H1 (cell line): ENCODE data around the gene ANKS1B. TPM values are rescaled to one million over a fixed set of nuclear protein-coding genes. Genes with fewer than 3 reads are reported as not detected.

Source experiments
- CTCF ChIA-PET: fragments of 300-600 bp; sonication (Branson Sonifier 250); formaldehyde crosslinking; loops from one replicate; lab custom pipeline; 2021; ENCODE audit not compliant: partially characterized antibody; lab: Charles Lee
- POLR2A ChIA-PET: fragments of 300-600 bp; sonication (Branson Sonifier 250); formaldehyde crosslinking; loops from one replicate; lab custom pipeline; 2021; ENCODE audit warnings: inconsistent platforms; ENCODE audit not compliant: partially characterized antibody; lab: Charles Lee
- DNase-seq, 2 experiments: peaks; one replicate each; pipeline versions ENCODE4 v3.0.0 to v3.0.0-alpha.2; 2010 to 2022; ENCODE audit warnings: low spot score in 2 of 2, low read depth in 1 of 2, mixed read lengths in 1 of 2
- FAIRE-seq: peaks from 2 replicates; lab custom pipeline; 2011; peaks lifted over from hg19 to GRCh38; lab: Jason Lieb, UNC
- H2AFZ ChIP-seq: 2 replicates; pipeline ENCODE4 v1.8.1; 2012; ENCODE audit warnings: low read length, inconsistent platforms
- H2AK5ac ChIP-seq: 2 replicates; pipeline ENCODE4 v1.6.1; 2013; ENCODE audit warnings: low read depth, low read length
- H2BK120ac ChIP-seq: replicated peaks from 2 replicates; pipeline ENCODE3; 2013; ENCODE audit warnings: low read depth, low read length, inconsistent platforms
- H2BK12ac ChIP-seq: 2 replicates; pipeline ENCODE4 v1.6.1; 2013; ENCODE audit warnings: low read depth, low read length
- H2BK15ac ChIP-seq: 2 replicates; pipeline ENCODE4 v1.6.1; 2013; ENCODE audit warnings: low read length
- H2BK20ac ChIP-seq: 2 replicates; pipeline ENCODE4 v1.6.1; 2013; ENCODE audit warnings: low read length
- H2BK5ac ChIP-seq: 2 replicates; pipeline ENCODE4 v1.6.1; 2013; ENCODE audit warnings: low read depth, low read length
- H3K14ac ChIP-seq: 2 replicates; pipeline ENCODE4 v1.6.1; 2013; ENCODE audit warnings: inconsistent platforms; ENCODE audit not compliant: insufficient read length
- H3K18ac ChIP-seq: 2 replicates; pipeline ENCODE4 v1.6.1; 2013; ENCODE audit warnings: low read length; ENCODE audit errors: extremely low read depth
- H3K23ac ChIP-seq: 2 replicates; pipeline ENCODE4 v1.6.1; 2013; ENCODE audit warnings: inconsistent platforms; ENCODE audit not compliant: insufficient read length
- H3K23me2 ChIP-seq: 2 replicates; pipeline ENCODE4 v1.6.1; 2013; ENCODE audit warnings: low read depth, low read length
- H3K27ac ChIP-seq: 2 replicates; pipeline ENCODE4 v1.6.1; 2011; ENCODE audit warnings: low read depth, low read length, inconsistent platforms
- H3K27me3 ChIP-seq, 4 experiments: replicated peaks in 1 of 4; 1 replicate in 1 of 4; 2 replicates in 3 of 4; pipeline versions ENCODE4 v1.6.1 to v1.8.1; 2011 to 2013; ENCODE audit warnings: low read length in 3 of 4, mild to moderate bottlenecking in 3 of 4, inconsistent platforms in 2 of 4, mixed read lengths in 2 of 4, moderate library complexity in 1 of 4; ENCODE audit not compliant: control insufficient read depth in 3 of 4, insufficient read depth in 3 of 4; ENCODE audit errors: extremely low read depth in 1 of 4
- H3K36me3 ChIP-seq, 4 experiments: 2 replicates each; pipeline versions ENCODE4 v1.6.1 to v1.8.1; 2011 to 2013; ENCODE audit warnings: mild to moderate bottlenecking in 4 of 4, low read length in 3 of 4, moderate library complexity in 2 of 4, control low read depth in 1 of 4, inconsistent platforms in 1 of 4; ENCODE audit not compliant: insufficient read depth in 4 of 4, control insufficient read depth in 2 of 4
- H3K4ac ChIP-seq: replicated peaks from 2 replicates; pipeline ENCODE3; 2013; ENCODE audit warnings: low read length, low read depth, mixed read lengths, inconsistent platforms; ENCODE audit not compliant: insufficient read length
- H3K4me1 ChIP-seq, 4 experiments: replicated peaks in 1 of 4; 1 replicate in 1 of 4; 2 replicates in 3 of 4; pipeline versions ENCODE4 v1.6.1 to v1.8.1; 2011 to 2013; ENCODE audit warnings: low read length in 3 of 4, inconsistent platforms in 2 of 4, mixed read lengths in 1 of 4; ENCODE audit not compliant: insufficient read depth in 4 of 4, control insufficient read depth in 3 of 4
- H3K4me2 ChIP-seq, 2 experiments: 2 replicates each; pipeline versions ENCODE4 v1.6.1 to v1.8.1; 2011 to 2013; ENCODE audit warnings: low read depth in 2 of 2, low read length in 2 of 2, control low read depth in 1 of 2, inconsistent platforms in 1 of 2, mild to moderate bottlenecking in 1 of 2; ENCODE audit not compliant: insufficient read depth in 1 of 2
- H3K4me3 ChIP-seq, 4 experiments: fragments of 200-600, 300-600 bp in 1 of 4; sonication (generic), shearing (Covaris generic), sonication (Bioruptor Twin) in 1 of 4; 2 replicates each; pipeline versions ENCODE4 v1.5.1 to v1.8.1; 2011 to 2016; ENCODE audit warnings: low read length in 4 of 4, low read depth in 3 of 4, control low read depth in 2 of 4, inconsistent platforms in 2 of 4, mild to moderate bottlenecking in 2 of 4, mixed read lengths in 1 of 4, moderate library complexity in 1 of 4; ENCODE audit not compliant: insufficient read depth in 2 of 4; ENCODE audit errors: extremely low read depth in 1 of 4
- H3K56ac ChIP-seq: replicated peaks from 2 replicates; pipeline ENCODE3; 2013; ENCODE audit warnings: low read depth, mild to moderate bottlenecking, mixed read lengths, low read length, inconsistent platforms; ENCODE audit not compliant: insufficient read length
- H3K79me1 ChIP-seq: 2 replicates; pipeline ENCODE4 v1.6.1; 2013; ENCODE audit warnings: low read depth, low read length, control low read depth
- H3K79me2 ChIP-seq, 2 experiments: 2 replicates each; pipeline versions ENCODE4 v1.6.1 to v1.8.1; 2012 to 2013; ENCODE audit warnings: low read length in 2 of 2, mild to moderate bottlenecking in 2 of 2, inconsistent platforms in 1 of 2; ENCODE audit not compliant: insufficient read depth in 2 of 2, control insufficient read depth in 1 of 2
- H3K9ac ChIP-seq, 4 experiments: replicated peaks in 1 of 4; 1 replicate in 1 of 4; 2 replicates in 3 of 4; pipeline versions ENCODE4 v1.6.1 to v1.8.1; 2011 to 2013; ENCODE audit warnings: low read depth in 3 of 4, low read length in 3 of 4, control low read depth in 2 of 4, mild to moderate bottlenecking in 2 of 4, moderate library complexity in 2 of 4, inconsistent platforms in 1 of 4; ENCODE audit errors: extremely low read depth in 1 of 4
- H3K9me3 ChIP-seq, 2 experiments: 2 replicates each; pipeline versions ENCODE4 v1.6.1 to v1.8.1; 2012 to 2013; ENCODE audit warnings: mild to moderate bottlenecking in 2 of 2, moderate library complexity in 2 of 2, control low read depth in 1 of 2, inconsistent platforms in 1 of 2, low read depth in 1 of 2, low read length in 1 of 2, mixed read lengths in 1 of 2; ENCODE audit not compliant: insufficient read depth in 2 of 2
- H4K20me1 ChIP-seq, 2 experiments: replicated peaks in 1 of 2; 2 replicates each; pipeline versions ENCODE3 to v1.8.1; 2011 to 2013; ENCODE audit warnings: inconsistent platforms in 2 of 2, low read length in 2 of 2, mild to moderate bottlenecking in 1 of 2; ENCODE audit not compliant: insufficient read depth in 2 of 2, control insufficient read depth in 1 of 2
- H4K5ac ChIP-seq: 2 replicates; pipeline ENCODE4 v1.6.1; 2013; ENCODE audit warnings: low read length, low read depth, mixed read lengths, inconsistent platforms; ENCODE audit not compliant: insufficient read length
- H4K8ac ChIP-seq: 2 replicates; pipeline ENCODE4 v1.8.0; 2013; ENCODE audit warnings: mild to moderate bottlenecking, moderate library complexity, low read length, inconsistent platforms; ENCODE audit not compliant: insufficient read depth; ENCODE audit errors: extremely low read depth
- H4K91ac ChIP-seq: replicated peaks from 2 replicates; pipeline ENCODE3; 2013; ENCODE audit warnings: low read length, mixed read lengths, inconsistent platforms; ENCODE audit not compliant: insufficient read length
- CBX8 ChIP-seq: fragments of 300-800, 300-1000 bp; sonication (generic); IDR thresholded peaks from 2 replicates; pipeline ENCODE4 v1.7.1; 2016; ENCODE audit warnings: low read depth, low read length, borderline replicate concordance
- WGBS, 2 experiments: shearing (Covaris generic) in 1 of 2; methylation state at CpG; one replicate each; pipeline versions ENCODE4 v1.1.6 to v1.1.7; 2013 to 2015; ENCODE audit warnings: low lambda C conversion rate in 2 of 2, mixed read lengths in 2 of 2, inconsistent platforms in 1 of 2, low coverage in 1 of 2, missing lambda C conversion rate in 1 of 2; ENCODE audit not compliant: insufficient replicate concordance in 2 of 2, insufficient coverage in 1 of 2, insufficient read length in 1 of 2; ENCODE audit errors: extremely low coverage in 1 of 2, missing lambda C conversion rate in 1 of 2; 5-methylcytosine and 5-hydroxymethylcytosine counted together
- polyA plus RNA-seq, 7 experiments: library from polyadenylated mRNA; depleted of rRNA in 3 of 7; stranded (reverse) in 5 of 7; unstranded in 2 of 7; fragments of >200 nt in 5 of 7; fragments of 200-250 nt in 2 of 7; gene quantifications; 1 replicate in 5 of 7; 2 replicates in 1 of 7; 4 replicates in 1 of 7; pipeline versions ENCODE4 v1.2.1 to v1.2.3, GENCODE V29; 2011 to 2013; ENCODE audit warnings: missing spikeins in 2 of 7, mixed read lengths in 2 of 7
- total RNA-seq: library from RNA; stranded (reverse); fragmentation: NEBNext Ultra II Directional; extraction: Animal tissue kit (Norgen Biotek cat#: 25700); gene quantifications from 2 replicates; pipeline ENCODE4 v1.2.1, GENCODE V29; 2021

Gene ANKS1B
- total and polyA plus RNA-seq, 2 of the 8 experiments (the other 6 are each of a cell fraction or from before 2014, with no cell fraction given): 2.7 to 6.1 TPM

DNA sequence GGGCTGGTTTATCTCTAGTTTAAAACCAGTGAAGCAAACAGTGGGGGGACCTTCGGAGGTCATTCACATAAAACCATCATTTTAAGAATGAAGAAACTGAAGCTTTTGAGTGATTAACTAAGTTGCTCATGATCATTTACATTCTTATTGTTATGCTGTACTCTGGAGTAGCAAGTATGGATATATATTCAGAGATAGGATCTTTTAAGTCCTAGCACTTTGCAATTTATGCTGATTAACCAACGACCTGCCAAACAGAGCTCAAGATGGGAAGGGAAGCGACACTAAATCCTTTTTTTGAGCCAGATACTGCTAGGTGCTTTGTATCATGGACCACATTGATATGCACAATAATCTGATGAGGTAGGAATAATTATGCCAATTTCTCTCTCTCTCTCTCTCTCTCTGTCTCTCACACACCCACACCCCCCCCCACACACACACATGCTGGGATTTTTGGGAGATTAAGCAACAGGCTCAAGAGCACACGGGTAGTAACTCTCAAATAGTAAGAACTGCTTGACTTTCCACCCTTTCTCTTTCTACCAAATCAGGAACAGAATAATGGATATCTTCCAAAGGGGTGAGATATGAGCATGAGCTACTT is 1036.3 kb downstream of the ANKS1B start:
- DNase-seq (no peak), FAIRE-seq (no peak)
- no peak overlapping the region for H3K14ac ChIP-seq
- H2BK15ac ChIP-seq: no peak overlapping the region
- H3K9me3 ChIP-seq: no peaks in the 10 kb centered on the region
- no peaks in the 10 kb centered on the region for H3K27me3 ChIP-seq
- H2BK120ac ChIP-seq: no peak overlapping the region
- H3K4me1 ChIP-seq: peaks cover 0 to 3% (median 1%) of the 10 kb centered on the region in 4 experiments; a peak in 4 of 7 replicates
- no peak overlapping the region for H3K4ac ChIP-seq
- no peak overlapping the region for H3K56ac ChIP-seq
- no peak overlapping the region for H2BK5ac ChIP-seq
- H3K4me2 ChIP-seq: no peak overlapping the region
- no peaks in the 10 kb centered on the region for H3K79me1 ChIP-seq
- H3K4me3 ChIP-seq: no peak overlapping the region
- H3K27ac ChIP-seq: no peak overlapping the region
- H3K79me2 ChIP-seq: no peaks in the 10 kb centered on the region
- no peak overlapping the region for H2AFZ ChIP-seq
- H4K8ac ChIP-seq: no peak overlapping the region
- H4K5ac ChIP-seq: no peak overlapping the region
- CTCF ChIA-PET: interaction anchor here (0.6 to 5.4 kb wide), 7 partner anchors 8 to 205 kb away, joined by 3 to 36 read pairs (median 5); no protein-coding TSS in a partner anchor
- WGBS, 2 experiments: 84% methylated on average over 4 of the region's 4 CpGs; no CpG with 5 or more reads in 1 of the 2 experiments
- no peak overlapping the region for H2AK5ac ChIP-seq
- no peak overlapping the region for H3K23ac ChIP-seq
- no peak overlapping the region for H3K18ac ChIP-seq
- POLR2A ChIA-PET: interaction anchor here (0.6 to 0.7 kb wide), 2 partner anchors 20 to 423 kb away, joined by 3 to 4 read pairs; no protein-coding TSS in a partner anchor
- H4K20me1 ChIP-seq: no peaks in the 10 kb centered on the region
- no peak overlapping the region for H2BK12ac ChIP-seq
- H3K23me2 ChIP-seq: no peaks in the 10 kb centered on the region; the same call in 1 of the 2 replicates
- no peak overlapping the region for H2BK20ac ChIP-seq
- H4K91ac ChIP-seq: no peak overlapping the region
- H3K36me3 ChIP-seq: no peaks in the 10 kb centered on the region
- H3K9ac ChIP-seq: no peak overlapping the region
- no peak for TF ChIP-seq CBX8
